Activated naive CD8-positive, alpha-beta T cell treated with anti-CD3 and anti-CD28 coated beads, Interleukin-2, amount 50 U/mL, for 16 hours (primary cell): ENCODE data around the gene NRG3.

Source experiments
- DNase-seq: peaks from one replicate; pipeline ENCODE4 v3.0.0-alpha.2; 2020; ENCODE audit warnings: low read depth, low spot score

Gene NRG3

DNA sequence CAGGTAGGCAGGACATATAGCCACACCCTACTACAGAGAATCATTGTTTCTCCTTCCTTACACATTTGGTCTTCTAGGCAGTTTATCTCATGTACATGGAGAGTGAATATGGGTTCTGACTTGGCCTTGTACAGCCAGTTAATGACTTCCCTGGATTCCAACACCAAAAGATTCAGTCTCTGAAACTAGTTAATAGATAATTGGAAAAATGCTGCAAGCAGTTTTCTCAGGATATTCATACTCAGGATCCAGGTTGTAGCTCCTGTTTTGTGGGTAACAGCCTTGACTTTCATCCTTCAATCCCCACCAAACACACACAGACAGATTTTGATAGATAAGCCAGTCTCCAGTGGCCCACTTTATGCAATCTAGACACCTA, 690.2 kb downstream of the NRG3 start:
- no peak for DNase-seq

GRCh38 chr10:82572744-82573143, 697.8 kb downstream of the NRG3 start:
- DNase-seq, result no peak

GRCh38 chr10:82574081-82574480, 699.1 kb downstream of the NRG3 start:
- no peak for DNase-seq

GRCh38 chr10:82575318-82575717, 700.3 kb downstream of the NRG3 start:
- no peak for DNase-seq

GRCh38 chr10:82576093-82576492, 701.1 kb downstream of the NRG3 start:
- no peak for DNase-seq

DNA sequence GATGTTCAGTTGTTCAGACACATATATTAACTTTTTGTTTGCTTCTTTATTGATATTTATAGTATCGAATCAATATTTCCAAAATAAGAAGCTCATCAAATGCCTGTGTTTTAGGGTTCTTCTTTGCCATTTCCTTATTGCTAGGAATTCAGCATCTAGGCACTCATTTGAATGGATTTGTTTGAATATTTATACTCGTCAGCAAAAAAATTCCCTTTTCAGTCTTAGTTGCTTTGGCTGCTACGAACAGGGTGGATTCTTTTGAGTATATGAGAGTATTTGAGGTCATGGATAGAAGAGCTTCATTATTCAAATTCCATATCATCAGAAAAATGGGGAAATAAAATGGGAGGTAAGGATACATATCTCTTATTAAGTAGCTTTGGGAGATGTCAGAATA, 706.9 kb downstream of the NRG3 start:
- DNase-seq, result no peak

GRCh38 chr10:82591421-82591820, 716.4 kb downstream of the NRG3 start:
- DNase-seq, result no peak

DNA sequence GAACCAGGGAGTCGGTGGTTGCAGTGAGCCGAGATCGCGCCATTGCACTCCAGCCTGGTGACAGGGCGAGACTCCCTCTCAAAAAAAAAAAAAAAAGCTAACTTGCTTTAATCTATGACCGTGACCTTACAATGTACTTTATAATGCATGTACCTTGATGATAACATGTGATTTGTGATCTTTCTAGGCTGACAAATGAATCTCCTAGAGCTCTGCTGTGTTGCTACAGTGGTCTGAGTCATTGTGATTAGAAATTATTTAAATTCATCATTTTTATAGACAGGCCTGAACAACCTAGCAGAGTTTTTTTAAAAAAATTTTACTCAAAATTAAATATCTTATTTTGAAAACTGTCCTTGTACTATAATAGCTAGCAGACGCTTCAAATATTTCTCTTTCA, 722.8 kb downstream of the NRG3 start:
- DNase-seq, result no peak

DNA sequence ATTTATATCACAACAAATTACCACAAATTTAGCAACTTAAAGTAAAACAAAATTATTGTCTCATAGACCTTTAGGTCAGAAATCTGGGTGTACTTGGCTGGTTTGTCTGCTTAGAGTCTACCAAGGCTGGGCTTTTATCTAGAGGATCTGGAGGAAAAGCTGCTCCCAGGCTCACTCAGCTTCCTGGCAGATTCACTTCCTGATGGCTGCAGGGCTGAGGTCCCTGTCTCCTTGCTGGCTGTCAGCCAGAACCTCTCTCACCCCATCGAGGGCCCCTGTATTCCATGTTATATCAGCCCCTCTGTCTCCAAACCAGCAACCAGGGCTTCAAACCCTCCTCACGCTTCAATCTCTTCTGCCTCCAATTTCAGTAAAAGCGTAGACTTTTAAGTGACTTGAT, 734.9 kb downstream of the NRG3 start:
- no peak for DNase-seq

DNA sequence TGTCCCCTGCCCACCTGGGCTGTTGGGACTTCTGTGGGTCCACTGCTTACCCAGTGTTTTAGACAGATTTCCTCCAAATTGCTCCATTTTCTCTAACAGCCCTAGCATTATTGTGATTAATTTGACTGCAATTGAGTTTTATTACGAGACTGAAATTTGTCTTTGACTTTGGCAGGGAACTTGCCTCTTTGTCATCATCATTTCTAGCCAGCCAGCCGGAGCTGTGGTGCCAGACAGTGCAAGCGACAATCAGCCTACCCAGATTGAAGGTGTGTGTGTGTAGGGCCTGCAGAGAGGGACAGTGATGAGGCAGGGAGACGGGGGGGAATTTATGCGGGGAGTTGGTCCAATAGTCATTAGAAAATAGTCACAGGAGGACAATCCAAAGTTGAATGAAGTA, 743.0 kb downstream of the NRG3 start:
- DNase-seq, result no peak

DNA sequence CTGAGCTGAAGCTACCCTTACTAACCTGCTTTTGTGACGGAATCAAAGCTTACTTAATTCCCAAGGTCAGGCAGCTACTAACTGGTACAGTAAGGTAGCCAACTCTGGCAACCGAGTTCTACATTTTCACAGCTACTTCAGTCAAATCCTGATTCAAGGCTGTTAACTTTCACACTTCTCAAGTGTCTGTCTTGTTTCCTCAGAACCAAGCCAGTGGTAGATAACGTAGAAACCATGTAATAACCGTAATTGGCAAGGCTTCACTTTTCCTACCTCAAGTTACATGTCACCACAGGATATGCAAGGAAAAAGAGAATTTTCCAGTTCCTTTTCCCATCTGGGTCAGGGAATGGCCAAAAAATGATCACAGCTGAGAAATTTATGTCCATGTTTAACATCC, 746.7 kb downstream of the NRG3 start:
- no peak for DNase-seq

DNA sequence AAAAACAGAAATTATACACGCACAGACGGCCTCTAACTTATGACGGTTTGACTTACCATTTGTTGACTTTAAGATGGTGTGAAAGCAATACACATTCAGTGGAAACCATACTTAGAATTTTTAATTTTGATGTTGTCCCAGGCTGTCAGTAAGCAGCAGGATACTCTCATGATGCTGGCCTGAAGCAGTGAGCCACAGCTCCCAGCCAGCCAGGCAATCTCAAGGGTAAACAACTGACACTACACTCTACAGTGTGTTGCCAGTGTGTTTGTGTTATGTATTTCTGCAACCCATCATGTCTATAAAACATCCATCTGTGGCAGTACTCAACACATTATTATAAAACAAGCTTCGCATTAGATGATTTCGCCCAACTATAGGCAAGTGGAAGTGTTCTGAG, 747.5 kb downstream of the NRG3 start:
- DNase-seq, result no peak

- DNase-seq, result no peak
Observed at GRCh38 chr10:82625512-82626189, 750.7 kb downstream of the NRG3 start.

- no peak for DNase-seq
Observed at GRCh38 chr10:82628373-82628772, 753.4 kb downstream of the NRG3 start.

DNA sequence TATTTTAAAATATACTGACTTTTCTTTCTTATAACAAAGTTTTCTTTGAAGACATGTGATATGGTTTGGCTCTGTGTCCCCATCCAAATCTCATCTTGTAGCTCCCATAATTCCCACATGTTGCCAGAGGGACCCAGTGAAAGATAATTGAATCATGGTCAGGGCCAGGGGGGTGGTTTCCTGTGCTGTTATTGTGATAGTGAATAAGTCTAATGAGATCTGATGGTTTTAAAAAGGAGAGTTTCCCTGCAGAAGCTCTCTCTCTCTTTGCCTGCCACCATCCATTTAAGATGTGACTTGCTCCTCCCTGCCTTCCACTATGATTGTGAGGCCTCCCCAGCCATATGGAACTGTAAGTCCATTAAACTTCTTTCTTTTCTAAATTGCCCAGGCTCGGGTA, 768.1 kb downstream of the NRG3 start:
- DNase-seq, result no peak

- DNase-seq, result no peak
Observed at GRCh38 chr10:82643601-82644000, 768.6 kb downstream of the NRG3 start.

- no peak for DNase-seq
Observed at GRCh38 chr10:82645221-82645620, 770.2 kb downstream of the NRG3 start.

GRCh38 chr10:82653244-82654155, 778.5 kb downstream of the NRG3 start:
- no peak for DNase-seq

DNA sequence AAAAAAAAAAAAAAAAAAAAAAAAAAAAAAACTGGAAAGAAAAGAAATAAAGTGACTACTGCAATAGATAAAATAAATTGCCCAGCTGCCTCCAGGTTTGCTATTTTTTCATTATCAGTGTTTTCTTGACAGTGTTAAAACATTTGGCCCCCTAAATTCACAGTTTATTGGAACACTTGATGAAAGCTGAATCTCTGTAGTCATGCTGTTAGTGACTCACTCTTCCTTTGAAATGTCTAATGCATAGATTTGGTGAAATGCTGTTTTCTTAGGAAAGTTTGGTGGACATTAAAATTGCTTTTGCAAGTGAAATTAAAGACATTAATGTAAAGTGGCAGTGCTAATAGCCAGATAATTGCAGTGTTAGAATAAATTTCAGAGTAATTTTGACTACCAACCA, 785.2 kb downstream of the NRG3 start:
- DNase-seq, result no peak

DNA sequence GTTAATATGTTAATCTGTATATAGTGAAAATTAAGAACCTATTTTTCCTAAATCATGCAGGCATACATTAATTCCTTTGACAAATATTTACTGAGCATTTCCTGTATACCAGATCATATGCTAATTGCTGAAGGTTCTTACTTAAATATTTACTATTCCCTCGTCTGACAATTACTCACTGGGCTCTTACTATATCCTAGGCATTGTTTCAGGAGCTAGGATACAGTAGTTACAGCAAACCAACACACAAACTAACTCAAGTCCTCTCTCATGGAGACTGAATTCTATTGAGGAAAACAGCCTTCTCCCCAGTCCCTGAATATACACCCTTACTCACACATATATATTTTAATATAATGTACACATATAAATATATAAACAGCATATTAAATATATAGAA, 786.0 kb downstream of the NRG3 start:
- DNase-seq, result no peak

DNA sequence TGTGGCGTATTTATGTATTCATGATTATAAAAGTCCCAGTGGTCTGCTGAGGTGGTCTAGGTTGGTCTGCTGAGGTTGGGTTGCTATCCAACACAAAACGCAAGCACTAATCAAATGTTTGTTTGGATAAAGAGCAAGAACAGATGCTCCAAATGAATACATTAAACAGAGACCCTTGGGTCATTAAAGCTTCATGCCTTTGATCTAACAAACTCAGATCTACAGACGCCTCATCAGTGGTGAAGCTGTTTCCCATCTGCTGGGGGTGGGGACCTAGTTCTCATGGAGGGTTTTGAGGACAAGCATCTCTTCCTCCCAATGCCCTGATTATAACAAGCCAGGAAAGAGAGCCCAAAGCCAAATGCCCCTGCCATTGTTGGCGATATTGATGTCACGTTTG, 786.7 kb downstream of the NRG3 start:
- DNase-seq, result no peak

DNA sequence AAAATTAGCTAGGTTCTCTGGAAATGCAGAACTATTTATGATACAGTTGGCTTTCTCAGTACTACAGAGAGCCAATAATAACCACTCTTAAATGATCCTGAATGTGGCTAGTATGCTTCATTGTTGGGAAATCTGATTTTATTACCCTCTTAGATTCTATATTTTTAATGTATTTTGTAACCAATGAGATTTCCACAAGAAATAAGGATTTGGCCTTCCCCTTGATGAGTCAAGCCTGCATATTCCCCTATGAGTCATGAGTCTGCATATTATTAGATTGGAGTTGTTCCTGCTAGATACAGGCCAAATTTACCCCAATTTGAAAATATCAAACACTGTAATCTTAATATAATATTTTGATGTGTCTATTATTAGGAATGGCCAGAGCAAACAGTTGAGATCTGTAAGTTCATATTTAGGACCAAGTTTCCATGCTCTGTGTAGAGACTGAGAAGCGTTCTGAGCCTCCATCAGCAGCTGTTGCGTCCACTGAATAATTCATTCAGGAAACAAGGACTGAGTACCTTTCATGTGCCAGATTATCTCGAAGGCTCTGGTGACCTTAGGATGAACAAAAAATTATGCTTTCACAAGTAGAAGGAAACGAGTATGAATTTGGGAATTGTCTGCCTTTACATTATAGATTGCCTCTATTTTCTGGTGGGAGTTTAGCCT, 793.4 kb downstream of the NRG3 start:
- no peak for DNase-seq

DNA sequence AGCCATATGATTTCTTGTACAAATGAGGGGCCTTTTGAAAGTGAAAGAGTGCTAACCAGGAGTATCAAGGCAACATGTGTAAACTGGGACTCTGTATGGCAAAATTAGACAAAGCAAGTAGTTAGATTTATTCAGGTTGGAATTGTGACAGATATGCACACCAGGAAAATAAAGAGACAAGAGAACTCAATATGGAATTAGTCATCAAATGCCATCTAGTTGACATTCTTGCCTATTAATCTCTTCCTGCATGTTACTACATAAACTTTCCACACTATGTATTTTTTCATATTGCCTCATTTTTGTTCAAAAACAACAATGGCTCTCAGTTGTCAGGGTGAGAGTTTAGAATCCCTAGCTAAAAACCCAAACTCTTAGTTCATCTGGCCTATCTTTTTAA, 799.0 kb downstream of the NRG3 start:
- DNase-seq, result no peak
